ENCODE data around the gene CNTFR. TPM values are rescaled to one million over a fixed set of nuclear protein-coding genes. Genes with fewer than 3 reads are reported as not detected.

Gene CNTFR
- total and polyA plus RNA-seq, 7 experiments from 2014 or later = not detected

- H3K4me3 Mint-ChIP-seq = peak overlapping the region in 4 of 10 donors; percentile 13 to 63 (median 42)
- H3K9me3 Mint-ChIP-seq = no peaks in the 10 kb centered on the region
- intact Hi-C loops (cut with micrococcal nuclease) = loop anchor here (2.0 to 10.0 kb wide), 8 partner anchors 91 to 1259 kb away; partner anchors contain the start of genes RPP25L (in 2 of the 2), BAG1 (in 1 of the 2), DNAJB5 (in 1 of the 2) and KIF24 (in 1 of the 2)
- no peaks in the 10 kb centered on the region for H3K36me3 Mint-ChIP-seq
- DNase-seq = no peak
- no peak overlapping the region for H3K4me3 ChIP-seq (ENCODE audit: low read length)
- H3K27me3 ChIP-seq (ENCODE audit: control insufficient read depth in 2 of 2, insufficient read depth in 2 of 2, low read length in 2 of 2) = no peaks in the 10 kb centered on the region
- H3K27me3 Mint-ChIP-seq = peaks cover 0 to 51% (median 8%) of the 10 kb centered on the region in 5 donors
- CTCF ChIA-PET = no interaction called here
- no peak for ATAC-seq
- H3K4me1 ChIP-seq (ENCODE audit: control insufficient read depth in 2 of 2, insufficient read depth in 2 of 2, low read length in 2 of 2) = peaks cover 7 to 10% of the 10 kb centered on the region in 2 donors
- no peaks in the 10 kb centered on the region for H3K9me3 ChIP-seq (ENCODE audit: control insufficient read depth in 2 of 3, low read length in 3 of 3)
- no peak overlapping the region for H3K27ac ChIP-seq (ENCODE audit: low read depth, low read length)
- POLR2A ChIA-PET = no interaction called here
- H3K4me1 Mint-ChIP-seq = peaks cover 5 to 19% (median 10%) of the 10 kb centered on the region in 7 donors
- no peak overlapping the region for H3K27ac Mint-ChIP-seq
- no peaks in the 10 kb centered on the region for H3K36me3 ChIP-seq (ENCODE audit: control insufficient read depth in 2 of 3, insufficient read depth in 3 of 3, low read length in 3 of 3)
Observed at GRCh38 chr9:34521406-34522045, 68.0 kb downstream of the CNTFR start.

GRCh38 chr9:34520505-34521385, 68.8 kb downstream of the CNTFR start:
- no peaks in the 10 kb centered on the region for H3K36me3 Mint-ChIP-seq
- intact Hi-C loops (cut with micrococcal nuclease) = loop anchor here (5.0 to 10.0 kb wide), 5 partner anchors 92 to 1258 kb away; partner anchors contain the start of genes BAG1 (in 1 of the 2), DNAJB5 (in 1 of the 2), KIF24 (in 1 of the 2) and NUDT2 (in 1 of the 2)
- ChIA-PET CTCF (interaction anchor here (0.6 kb wide), 1 partner anchor 183 kb away, joined by 4 read pairs; no protein-coding TSS in a partner anchor), POLR2A (no interaction called here)
- no peak overlapping the region for H3K27ac ChIP-seq (ENCODE audit: low read depth, low read length)
- H3K9me3 Mint-ChIP-seq = no peaks in the 10 kb centered on the region
- H3K27ac Mint-ChIP-seq = no peak overlapping the region
- no peaks in the 10 kb centered on the region for H3K9me3 ChIP-seq (ENCODE audit: control insufficient read depth in 2 of 3, low read length in 3 of 3)
- H3K36me3 ChIP-seq (ENCODE audit: control insufficient read depth in 2 of 3, insufficient read depth in 3 of 3, low read length in 3 of 3) = no peaks in the 10 kb centered on the region
- peaks cover 5 to 19% (median 10%) of the 10 kb centered on the region in 7 donors for H3K4me1 Mint-ChIP-seq
- peak overlapping the region in 2 of 10 donors; percentile 20 to 33 for H3K4me3 Mint-ChIP-seq
- no peak overlapping the region for H3K4me3 ChIP-seq (ENCODE audit: low read length)
- no peaks in the 10 kb centered on the region for H3K27me3 ChIP-seq (ENCODE audit: control insufficient read depth in 2 of 2, insufficient read depth in 2 of 2, low read length in 2 of 2)
- ATAC-seq = no peak
- peaks cover 7 to 10% of the 10 kb centered on the region in 2 donors for H3K4me1 ChIP-seq (ENCODE audit: control insufficient read depth in 2 of 2, insufficient read depth in 2 of 2, low read length in 2 of 2)
- no peak for DNase-seq
- peaks cover 0 to 47% (median 3%) of the 10 kb centered on the region in 5 donors for H3K27me3 Mint-ChIP-seq

GRCh38 chr9:34520096-34520495, 69.4 kb downstream of the CNTFR start:
- Histone ChIP-seq H3K4me1 (ENCODE audit: control insufficient read depth in 2 of 2, insufficient read depth in 2 of 2, low read length in 2 of 2) (peaks cover 7 to 10% of the 10 kb centered on the region in 2 donors), H3K4me3 (ENCODE audit: low read length) (no peak overlapping the region), H3K36me3 (ENCODE audit: control insufficient read depth in 2 of 3, insufficient read depth in 3 of 3, low read length in 3 of 3) (no peaks in the 10 kb centered on the region), H3K27ac (ENCODE audit: low read depth, low read length) (no peak overlapping the region), H3K9me3 (ENCODE audit: control insufficient read depth in 2 of 3, low read length in 3 of 3) (no peaks in the 10 kb centered on the region), H3K27me3 (ENCODE audit: control insufficient read depth in 2 of 2, insufficient read depth in 2 of 2, low read length in 2 of 2) (no peaks in the 10 kb centered on the region)
- H3K4me1 Mint-ChIP-seq = peaks cover 5 to 18% (median 10%) of the 10 kb centered on the region in 7 donors
- ATAC-seq (no peak), DNase-seq (no peak)
- CTCF ChIA-PET = interaction anchor here (0.6 kb wide), 1 partner anchor 182 kb away, joined by 4 read pairs; no protein-coding TSS in a partner anchor
- no peaks in the 10 kb centered on the region for H3K9me3 Mint-ChIP-seq
- POLR2A ChIA-PET = no interaction called here
- peaks cover 0 to 41% (median 0%) of the 10 kb centered on the region in 5 donors for H3K27me3 Mint-ChIP-seq
- no peaks in the 10 kb centered on the region for H3K36me3 Mint-ChIP-seq
- intact Hi-C loops (cut with micrococcal nuclease) = loop anchor here (5.0 to 10.0 kb wide), 5 partner anchors 92 to 1258 kb away; partner anchors contain the start of genes BAG1 (in 1 of the 2), DNAJB5 (in 1 of the 2), KIF24 (in 1 of the 2) and NUDT2 (in 1 of the 2)
- H3K27ac Mint-ChIP-seq = no peak overlapping the region
- H3K4me3 Mint-ChIP-seq = no peak overlapping the region

GRCh38 chr9:34519321-34520020, 70.1 kb downstream of the CNTFR start:
- Mint-ChIP-seq H3K9me3 (no peaks in the 10 kb centered on the region), H3K27me3 (peaks cover 0 to 34% (median 0%) of the 10 kb centered on the region in 5 donors), H3K36me3 (no peaks in the 10 kb centered on the region), H3K4me1 (peaks cover 5 to 14% (median 10%) of the 10 kb centered on the region in 7 donors), H3K4me3 (no peak overlapping the region), H3K27ac (no peak overlapping the region)
- Histone ChIP-seq H3K27me3 (ENCODE audit: control insufficient read depth in 2 of 2, insufficient read depth in 2 of 2, low read length in 2 of 2) (no peaks in the 10 kb centered on the region), H3K9me3 (ENCODE audit: control insufficient read depth in 2 of 3, low read length in 3 of 3) (no peaks in the 10 kb centered on the region), H3K36me3 (ENCODE audit: control insufficient read depth in 2 of 3, insufficient read depth in 3 of 3, low read length in 3 of 3) (no peaks in the 10 kb centered on the region), H3K4me3 (ENCODE audit: low read length) (no peak overlapping the region), H3K4me1 (ENCODE audit: control insufficient read depth in 2 of 2, insufficient read depth in 2 of 2, low read length in 2 of 2) (peaks cover 7 to 10% of the 10 kb centered on the region in 2 donors), H3K27ac (ENCODE audit: low read depth, low read length) (no peak overlapping the region)
- ChIA-PET POLR2A (interaction anchor here (0.6 kb wide), 1 partner anchor 1175 kb away, joined by 7 read pairs; no protein-coding TSS in a partner anchor), CTCF (interaction anchor here (0.5 to 0.8 kb wide), 4 partner anchors 80 to 1426 kb away, joined by 3 to 8 read pairs (median 4); no protein-coding TSS in a partner anchor)
- intact Hi-C loops (cut with micrococcal nuclease) = loop anchor here (5.0 to 10.0 kb wide), 5 partner anchors 93 to 1257 kb away; partner anchors contain the start of genes BAG1 (in 1 of the 2), DNAJB5 (in 1 of the 2), KIF24 (in 1 of the 2) and NUDT2 (in 1 of the 2)
- ATAC-seq (no peak), DNase-seq (no peak)

GRCh38 chr9:34518896-34519295, 70.6 kb downstream of the CNTFR start:
- Mint-ChIP-seq H3K4me3 (no peak overlapping the region), H3K9me3 (no peaks in the 10 kb centered on the region), H3K27me3 (peaks cover 0 to 29% (median 0%) of the 10 kb centered on the region in 5 donors), H3K4me1 (peaks cover 5 to 12% (median 9%) of the 10 kb centered on the region in 7 donors), H3K27ac (no peak overlapping the region), H3K36me3 (no peaks in the 10 kb centered on the region)
- Histone ChIP-seq H3K27ac (ENCODE audit: low read depth, low read length) (no peak overlapping the region), H3K27me3 (ENCODE audit: control insufficient read depth in 2 of 2, insufficient read depth in 2 of 2, low read length in 2 of 2) (no peaks in the 10 kb centered on the region), H3K36me3 (ENCODE audit: control insufficient read depth in 2 of 3, insufficient read depth in 3 of 3, low read length in 3 of 3) (no peaks in the 10 kb centered on the region), H3K9me3 (ENCODE audit: control insufficient read depth in 2 of 3, low read length in 3 of 3) (no peaks in the 10 kb centered on the region), H3K4me1 (ENCODE audit: control insufficient read depth in 2 of 2, insufficient read depth in 2 of 2, low read length in 2 of 2) (peaks cover 7 to 10% of the 10 kb centered on the region in 2 donors), H3K4me3 (ENCODE audit: low read length) (no peak overlapping the region)
- intact Hi-C loops (cut with micrococcal nuclease) = no loop called here
- DNase-seq (no peak), ATAC-seq (no peak)
- ChIA-PET CTCF (interaction anchor here (0.6 to 0.8 kb wide), 3 partner anchors 80 to 1426 kb away, joined by 3 to 8 read pairs (median 3); no protein-coding TSS in a partner anchor), POLR2A (no interaction called here)

GRCh38 chr9:34518110-34518616, 71.4 kb downstream of the CNTFR start:
- Mint-ChIP-seq H3K27ac (no peak overlapping the region), H3K36me3 (no peaks in the 10 kb centered on the region), H3K4me3 (no peak overlapping the region), H3K27me3 (peaks cover 0 to 25% (median 0%) of the 10 kb centered on the region in 5 donors), H3K9me3 (no peaks in the 10 kb centered on the region), H3K4me1 (peaks cover 4 to 10% (median 5%) of the 10 kb centered on the region in 7 donors)
- intact Hi-C loops (cut with micrococcal nuclease) = no loop called here
- CTCF ChIA-PET = no interaction called here
- Histone ChIP-seq H3K36me3 (ENCODE audit: control insufficient read depth in 2 of 3, insufficient read depth in 3 of 3, low read length in 3 of 3) (no peaks in the 10 kb centered on the region), H3K4me1 (ENCODE audit: control insufficient read depth in 2 of 2, insufficient read depth in 2 of 2, low read length in 2 of 2) (peaks cover under 1 to 4% of the 10 kb centered on the region in 2 donors), H3K27me3 (ENCODE audit: control insufficient read depth in 2 of 2, insufficient read depth in 2 of 2, low read length in 2 of 2) (no peaks in the 10 kb centered on the region), H3K9me3 (ENCODE audit: control insufficient read depth in 2 of 3, low read length in 3 of 3) (no peaks in the 10 kb centered on the region), H3K27ac (ENCODE audit: low read depth, low read length) (no peak overlapping the region), H3K4me3 (ENCODE audit: low read length) (no peak overlapping the region)
- no peak for DNase-seq
- ATAC-seq = no peak
- POLR2A ChIA-PET = no interaction called here

Measured in naive thymus-derived CD4-positive, alpha-beta T cell (primary cell).